HG03575 (cell line): ENCODE data around the gene WDFY4.

Source experiments
- ATAC-seq: cut with Tn5 transposase; IDR thresholded peaks from one replicate; pipeline ENCODE4 v1.9.1; 2021; ENCODE audit not compliant: unreplicated experiment, insufficient number of reproducible peaks, low FRiP score; ENCODE audit errors: extremely low read depth

Gene WDFY4

GRCh38 chr10:48978318-48978717 is 293.6 kb downstream of the WDFY4 start:
- no peak for ATAC-seq

DNA sequence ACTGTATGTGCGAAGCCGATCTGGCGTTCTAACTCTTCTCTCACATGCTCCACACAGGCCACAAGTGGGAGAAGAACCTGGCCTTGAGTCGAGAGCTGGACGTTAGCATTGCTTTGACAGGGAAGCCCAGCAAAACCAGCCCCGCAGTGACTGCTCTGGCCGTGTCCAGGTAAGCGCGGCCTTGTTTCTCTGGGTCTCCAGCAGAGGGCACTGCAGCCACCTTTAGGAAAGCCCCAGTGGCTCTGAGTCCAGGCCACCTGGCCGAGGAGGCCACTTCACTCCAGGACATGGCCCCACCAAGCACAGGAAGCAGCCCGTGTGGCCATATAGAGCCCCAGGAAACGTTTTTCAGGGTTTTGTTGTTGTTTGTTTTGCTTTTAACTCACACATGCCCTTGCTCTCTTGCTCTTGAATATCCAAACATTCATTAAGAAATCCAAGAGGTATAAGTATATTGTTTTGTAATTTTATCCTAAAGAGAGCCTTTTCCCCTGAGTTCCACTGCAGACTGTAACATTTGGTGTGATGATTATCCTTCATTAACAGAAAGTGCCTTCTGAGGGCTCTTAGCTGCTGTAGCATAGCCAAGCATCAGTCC is 296.7 kb downstream of the WDFY4 start:
- ATAC-seq, result no peak

- ATAC-seq, result no peak
Observed at GRCh38 chr10:48982584-48982983, 297.9 kb downstream of the WDFY4 start.

GRCh38 chr10:48983648-48984351 is 299.1 kb downstream of the WDFY4 start:
- ATAC-seq, result no peak

GRCh38 chr10:48985621-48986158 is 301.0 kb downstream of the WDFY4 start:
- ATAC-seq, result no peak

DNA sequence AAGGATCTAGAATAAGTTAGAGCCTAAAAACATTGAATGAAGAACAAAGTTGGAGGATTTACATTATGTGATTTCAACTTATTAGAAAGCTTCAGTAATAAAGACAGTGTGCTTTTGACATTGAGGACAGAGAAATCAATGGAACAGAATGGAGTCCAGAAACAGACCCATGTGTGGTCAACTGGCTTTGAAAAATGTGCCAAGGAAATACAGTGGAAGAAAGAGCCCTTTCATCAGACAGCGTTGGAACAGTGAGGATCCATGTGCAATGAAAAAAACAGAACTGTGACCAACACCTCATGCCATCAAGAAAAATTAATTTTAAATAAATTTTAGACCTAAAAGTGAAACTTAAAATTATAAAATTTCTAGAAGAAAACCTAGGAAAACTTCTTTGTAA is 305.6 kb downstream of the WDFY4 start:
- no peak for ATAC-seq

DNA sequence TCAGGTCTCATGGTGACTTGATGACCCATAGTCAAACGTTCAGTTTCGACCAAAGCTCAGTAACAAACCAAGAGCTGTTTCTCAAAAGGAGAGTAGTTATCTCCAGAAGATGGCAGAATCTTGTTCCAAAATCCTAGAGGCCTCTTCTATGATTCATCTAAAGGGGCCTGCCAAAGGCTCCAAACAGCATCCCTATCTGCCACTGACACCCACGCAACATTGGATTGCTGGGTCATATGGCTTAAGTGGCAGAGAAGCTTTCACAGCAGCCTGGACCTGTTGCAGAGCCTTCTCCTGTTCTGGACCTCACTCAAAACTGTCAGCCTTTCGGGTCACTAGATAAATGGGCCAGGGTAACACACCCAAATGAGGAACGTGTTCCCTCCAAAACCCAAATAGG is 309.0 kb downstream of the WDFY4 start:
- no peak for ATAC-seq

- no peak for ATAC-seq
Observed at GRCh38 chr10:48996329-48996728, 311.7 kb downstream of the WDFY4 start.

- ATAC-seq, result no peak
Observed at GRCh38 chr10:48999346-48999745, 314.7 kb downstream of the WDFY4 start.

DNA sequence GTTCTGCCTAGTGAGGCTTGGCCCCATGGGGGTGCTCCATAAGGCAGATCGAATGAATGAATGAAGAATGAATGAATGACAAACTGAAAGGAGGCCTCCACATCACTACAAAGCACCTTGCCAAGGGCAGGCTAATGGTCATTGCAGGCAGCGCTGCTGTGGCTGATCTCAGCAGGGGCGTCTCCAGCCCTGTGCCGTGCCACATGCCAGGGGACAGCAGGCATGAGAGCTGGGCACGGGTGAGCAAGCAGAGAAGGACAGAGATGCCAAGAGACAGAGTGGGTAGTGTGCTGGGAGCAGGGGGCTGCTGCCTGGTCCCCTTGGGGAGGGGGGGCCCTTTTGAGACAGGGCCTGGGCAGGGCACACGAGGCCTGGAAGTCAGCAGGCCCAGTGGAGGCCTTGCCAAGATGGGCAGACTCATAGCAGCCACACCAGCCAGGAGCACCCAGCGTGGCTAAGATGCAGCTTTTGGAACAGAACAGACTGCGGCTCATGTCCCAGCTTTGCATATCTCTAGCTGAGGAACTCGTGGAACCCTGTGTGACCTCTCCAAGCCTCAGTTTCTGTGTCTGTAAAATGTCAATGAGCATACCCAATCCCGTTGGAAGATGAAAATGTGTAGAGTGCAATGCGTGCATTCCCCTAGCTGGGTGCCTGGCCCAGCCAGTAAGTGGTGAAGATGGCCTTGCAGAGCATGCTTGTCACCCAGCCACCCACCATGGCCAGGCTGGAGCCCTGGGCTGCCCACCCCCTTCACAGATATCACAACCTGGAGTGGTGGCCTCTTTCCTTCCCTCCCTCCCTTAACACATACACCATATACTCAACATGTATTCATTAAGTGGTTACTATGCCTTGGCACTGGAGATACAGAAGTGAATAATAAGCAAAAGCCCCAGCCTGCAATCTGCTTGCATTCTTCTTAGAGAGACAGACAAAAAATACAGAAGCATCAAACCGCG is 316.0 kb downstream of the WDFY4 start:
- ATAC-seq, result no peak

DNA sequence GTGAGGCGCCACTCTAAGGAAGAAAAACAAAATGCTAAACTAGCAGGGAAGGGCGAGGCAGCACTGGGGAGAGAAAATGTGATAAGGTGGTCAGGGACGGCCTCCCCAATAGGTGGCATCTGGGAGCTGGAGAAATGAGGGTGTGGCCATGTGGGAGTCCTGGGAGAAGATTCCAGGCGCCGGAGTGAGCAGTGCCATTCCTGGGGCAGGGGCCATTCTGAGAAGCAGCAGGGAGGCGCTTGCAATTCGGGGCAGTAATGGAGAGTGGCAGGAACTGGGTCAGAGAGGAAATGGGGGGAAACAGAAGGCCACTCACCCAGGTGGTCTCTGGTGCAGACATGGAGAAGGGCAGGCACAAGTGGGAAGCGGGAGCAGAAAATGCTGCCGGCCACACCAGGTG is 316.7 kb downstream of the WDFY4 start:
- ATAC-seq, result no peak

DNA sequence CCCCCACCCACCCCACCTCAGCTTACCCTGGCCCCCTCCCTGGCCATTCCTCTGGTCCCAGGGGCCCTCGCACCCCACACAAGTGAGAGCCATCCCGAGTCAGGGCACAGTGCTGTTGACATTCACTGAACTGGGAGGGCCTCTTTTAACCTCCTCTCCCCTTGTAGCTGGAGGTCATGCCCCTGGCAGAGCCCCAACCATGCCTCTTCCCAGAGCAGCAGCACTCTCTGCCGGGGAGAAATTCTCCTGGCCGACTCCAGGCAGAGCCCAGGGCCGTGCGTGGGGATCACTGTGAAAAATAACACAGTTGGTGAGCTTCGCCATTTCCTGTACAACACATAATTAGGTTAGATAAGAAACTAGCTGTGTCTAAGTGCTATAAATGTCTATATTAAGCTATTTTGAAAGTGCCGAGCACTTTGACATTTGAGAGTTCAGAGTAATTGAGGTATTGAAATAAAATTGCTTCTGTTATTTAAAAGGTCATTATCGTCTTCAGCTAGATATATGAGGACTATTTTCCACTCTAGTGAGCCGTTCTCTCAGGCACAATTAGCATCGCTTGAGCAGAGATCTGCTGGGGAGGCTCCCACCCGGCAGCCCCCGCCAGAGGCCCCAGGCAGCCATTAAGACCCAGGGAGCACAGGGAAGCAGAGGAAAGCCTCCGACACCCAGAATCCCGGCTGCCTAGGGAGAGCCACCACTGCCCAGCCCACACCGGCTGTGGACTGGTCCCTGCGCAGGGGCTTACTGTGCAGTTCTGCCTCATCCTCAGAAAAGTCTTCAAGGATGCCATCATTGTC is 317.4 kb downstream of the WDFY4 start:
- no peak for ATAC-seq

DNA sequence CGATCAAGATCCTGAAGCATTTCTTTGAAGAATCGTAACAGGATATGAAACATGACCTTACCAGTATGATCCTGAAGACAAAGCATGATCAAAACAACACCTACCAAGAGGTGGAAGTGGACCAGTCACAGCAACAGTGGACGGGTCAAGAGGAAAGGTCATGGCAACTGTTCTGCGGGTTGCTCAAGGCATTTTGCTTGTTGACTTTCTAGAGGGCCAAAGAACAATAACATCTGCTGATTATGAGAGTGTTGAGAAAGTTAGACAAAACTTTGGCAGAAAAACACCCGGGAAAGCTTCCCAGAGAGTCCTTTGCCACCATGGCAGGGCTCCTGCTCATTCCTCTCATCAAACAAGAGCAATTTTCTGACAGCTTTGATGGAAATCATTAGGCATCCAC is 320.6 kb downstream of the WDFY4 start:
- no peak for ATAC-seq

GRCh38 chr10:49007129-49007528 is 322.5 kb downstream of the WDFY4 start:
- no peak for ATAC-seq

GRCh38 chr10:49008091-49008490 is 323.4 kb downstream of the WDFY4 start:
- ATAC-seq, result no peak

DNA sequence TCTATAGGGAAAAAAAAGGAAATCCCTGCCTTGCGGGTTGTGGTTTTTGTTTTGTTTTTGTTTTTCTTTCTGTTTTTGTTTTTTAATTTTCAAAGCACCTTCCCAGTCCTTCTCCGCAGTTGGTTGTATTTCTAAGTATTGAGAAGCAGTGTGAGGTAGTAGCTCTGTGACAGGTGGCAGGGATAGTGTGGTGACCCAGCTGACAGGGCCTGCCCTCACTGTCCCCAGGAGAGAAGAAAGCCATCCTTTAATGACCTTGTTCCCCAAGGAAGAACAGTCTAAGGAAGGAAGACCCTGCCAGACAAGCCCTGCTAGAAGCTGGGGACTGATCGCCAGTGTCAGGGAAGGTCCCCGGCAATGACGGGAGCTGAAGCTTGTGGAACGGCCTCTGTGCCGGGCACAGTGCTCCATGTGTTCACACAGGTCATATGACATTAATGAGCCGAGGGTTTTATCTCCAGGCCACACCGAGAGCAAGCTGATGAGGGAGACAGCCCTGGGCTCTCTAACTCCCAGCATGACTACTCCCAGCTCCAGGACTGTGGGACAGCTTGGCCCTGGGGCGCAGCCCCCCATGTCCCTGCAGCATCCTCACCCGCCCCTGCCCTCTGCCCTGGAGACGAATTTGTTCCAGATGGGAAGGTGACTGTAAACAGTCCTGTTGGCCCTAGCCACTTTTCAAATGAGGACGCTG is 324.0 kb downstream of the WDFY4 start:
- ATAC-seq, result no peak

DNA sequence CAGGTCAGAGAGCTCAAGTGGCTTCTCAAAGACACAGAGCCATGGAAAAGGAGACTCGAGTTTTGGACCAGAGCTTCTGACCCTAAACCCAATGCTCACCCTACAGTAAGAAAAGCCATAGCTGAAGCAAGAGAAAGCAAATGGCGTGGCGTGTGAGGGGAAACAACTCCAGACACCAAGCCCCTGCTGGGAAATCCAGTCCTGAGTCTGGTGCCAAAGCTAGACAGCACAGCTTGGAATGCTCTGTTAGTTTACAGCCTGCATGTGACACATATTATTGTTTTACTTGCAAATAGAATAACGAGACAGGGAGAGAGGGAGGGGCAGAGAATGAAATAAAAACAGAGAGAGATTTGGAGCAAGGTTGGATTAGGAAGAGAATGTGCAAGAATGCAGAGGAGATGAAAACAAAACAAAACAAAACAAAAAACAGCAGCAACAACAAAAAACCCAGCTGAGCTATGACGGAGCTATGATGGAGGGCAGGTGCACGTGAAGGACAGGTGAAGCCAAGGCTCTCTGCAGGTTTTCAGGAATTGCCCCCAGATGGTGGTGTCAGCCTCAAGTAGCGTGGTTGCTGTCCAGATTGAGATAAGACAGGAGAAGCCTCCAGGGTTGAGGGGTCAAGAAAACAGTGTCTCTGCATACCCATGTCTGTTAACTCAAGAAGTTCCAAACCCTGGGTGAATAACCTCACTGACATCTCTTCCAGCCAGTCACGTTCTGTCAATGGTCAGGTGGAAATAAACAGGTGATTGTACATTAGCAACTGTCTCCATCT is 324.7 kb downstream of the WDFY4 start:
- no peak for ATAC-seq

DNA sequence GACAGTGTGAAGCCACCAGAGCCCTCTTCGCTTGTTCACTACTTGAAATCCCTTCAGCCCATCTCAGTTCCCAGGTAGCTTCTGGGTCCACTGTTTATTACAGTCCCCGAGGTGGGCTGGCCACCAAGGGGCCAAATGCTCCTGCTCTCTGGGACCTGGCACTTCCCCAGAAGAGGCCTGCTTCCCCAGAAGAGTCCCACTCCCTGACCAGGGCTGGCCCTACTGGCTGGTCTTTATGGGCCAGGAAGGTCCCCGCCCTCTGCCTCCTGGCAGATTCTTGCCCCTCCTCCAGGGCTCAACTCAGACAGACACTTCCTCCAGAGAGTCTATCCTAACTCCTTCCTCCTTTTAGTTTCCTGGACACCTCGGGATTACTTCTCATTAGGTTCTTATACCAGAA is 325.6 kb downstream of the WDFY4 start:
- ATAC-seq, result no peak
